Sigmoid colon (tissue), 4 donors: ENCODE data around the gene PTPRB.

Experiments used
- EP300 ChIP-seq, 4 donors: sonication (generic); formaldehyde crosslinking; IDR thresholded peaks; one replicate each; pipeline ENCODE4 v1.6.1; 2017; ENCODE audit warnings: antibody characterized with exemption in 4 of 4
- POLR2A ChIP-seq, 2 donors: fragments of 450-650 bp; IDR thresholded peaks; one replicate each; pipeline ENCODE4 v1.6.1; 2016; ENCODE audit warnings: antibody characterized with exemption in 2 of 2, mild to moderate bottlenecking in 2 of 2, moderate library complexity in 2 of 2
- TF ChIP-seq, protein P1 (sequence below), 4 experiments: fragments of 450-650 bp in 3 of 4; fragments of 200-600 bp in 1 of 4; IDR thresholded peaks; one replicate each; pipeline ENCODE4 v1.5.1; 2016 to 2019; ENCODE audit warnings: antibody characterized with exemption in 4 of 4, mild to moderate bottlenecking in 3 of 4, moderate library complexity in 2 of 4

DNA sequence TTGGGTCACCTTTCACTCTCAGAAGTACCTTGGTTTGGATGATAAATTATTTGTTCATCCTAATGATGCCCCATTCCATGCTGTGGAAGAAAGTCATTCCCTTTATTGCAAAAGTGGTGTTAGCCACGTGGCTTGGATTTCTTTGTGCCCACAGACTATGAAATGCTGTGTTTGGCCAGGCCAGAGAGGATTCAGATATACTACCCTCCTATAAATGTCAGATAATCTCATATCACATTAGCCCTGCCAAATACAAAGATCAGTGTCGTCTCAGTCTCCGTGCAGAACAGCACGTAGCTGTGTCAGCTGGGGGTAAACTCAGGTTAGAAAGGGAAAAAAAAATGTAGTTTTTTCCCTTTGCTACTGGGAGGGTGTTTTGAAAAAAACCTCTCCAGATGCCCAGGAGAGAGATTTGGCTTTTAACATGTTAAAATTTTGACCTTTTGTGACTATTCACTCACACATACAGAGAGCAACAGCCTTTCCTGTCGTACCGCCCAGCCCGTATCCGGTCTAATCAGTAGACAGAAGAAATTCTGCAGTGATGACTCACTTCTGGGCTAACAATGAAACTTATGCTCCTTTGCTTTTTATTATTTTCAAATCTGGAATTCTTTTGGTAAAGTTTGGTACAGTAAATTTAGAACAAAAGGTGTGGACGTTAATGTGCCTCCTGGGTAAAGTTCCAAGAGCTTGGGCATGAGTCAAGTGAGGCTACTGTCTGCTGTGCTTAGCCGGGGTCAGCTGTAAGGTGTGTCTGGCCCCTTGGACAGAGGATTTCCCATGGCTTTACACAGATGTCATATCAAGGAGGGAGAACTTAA is 8.5 kb upstream of the PTPRB start:
- TF ChIP-seq, protein P1, sequence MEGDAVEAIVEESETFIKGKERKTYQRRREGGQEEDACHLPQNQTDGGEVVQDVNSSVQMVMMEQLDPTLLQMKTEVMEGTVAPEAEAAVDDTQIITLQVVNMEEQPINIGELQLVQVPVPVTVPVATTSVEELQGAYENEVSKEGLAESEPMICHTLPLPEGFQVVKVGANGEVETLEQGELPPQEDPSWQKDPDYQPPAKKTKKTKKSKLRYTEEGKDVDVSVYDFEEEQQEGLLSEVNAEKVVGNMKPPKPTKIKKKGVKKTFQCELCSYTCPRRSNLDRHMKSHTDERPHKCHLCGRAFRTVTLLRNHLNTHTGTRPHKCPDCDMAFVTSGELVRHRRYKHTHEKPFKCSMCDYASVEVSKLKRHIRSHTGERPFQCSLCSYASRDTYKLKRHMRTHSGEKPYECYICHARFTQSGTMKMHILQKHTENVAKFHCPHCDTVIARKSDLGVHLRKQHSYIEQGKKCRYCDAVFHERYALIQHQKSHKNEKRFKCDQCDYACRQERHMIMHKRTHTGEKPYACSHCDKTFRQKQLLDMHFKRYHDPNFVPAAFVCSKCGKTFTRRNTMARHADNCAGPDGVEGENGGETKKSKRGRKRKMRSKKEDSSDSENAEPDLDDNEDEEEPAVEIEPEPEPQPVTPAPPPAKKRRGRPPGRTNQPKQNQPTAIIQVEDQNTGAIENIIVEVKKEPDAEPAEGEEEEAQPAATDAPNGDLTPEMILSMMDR (IDR thresholded peaks at IDR 0.05), result no peak
- TF ChIP-seq POLR2A (IDR thresholded peaks at IDR 0.05) (no peak), EP300 (IDR thresholded peaks at IDR 0.05) (no peak)
